MCF 10A (cell line): ENCODE results near the gene THAP2. TPM values are rescaled to one million over a fixed set of nuclear protein-coding genes. Genes with fewer than 3 reads are reported as not detected.

Experiments used
- BruUV-seq: library from RNA; stranded (reverse); fragments of 400-500 nt; replicated peaks from 2 replicates; lab custom pipeline; 2021; lab: Mats Ljungman, UMichigan
- CTCF ChIA-PET: fragments of 300-600 bp; sonication (Branson Sonifier 250); formaldehyde crosslinking; extraction: SDS; loops from one replicate; lab custom pipeline; 2021; ENCODE audit warnings: antibody characterized with exemption, inconsistent platforms; lab: Yijun Ruan, JAX
- POLR2A ChIA-PET: fragments of 300-600, 350-650 bp; sonication (Branson Sonifier 250); formaldehyde crosslinking; extraction: SDS; loops from one replicate; lab custom pipeline; 2020; ENCODE audit warnings: antibody characterized with exemption, inconsistent platforms; lab: Yijun Ruan, JAX
- DNase-seq: peaks from one replicate; pipeline ENCODE4 v3.0.0-alpha.2; 2018; ENCODE audit not compliant: unreplicated experiment
- H3K27ac Mint-ChIP-seq: one replicate; pipeline ENCODE4 v1.8.0; 2022; ENCODE audit warnings: mild to moderate bottlenecking, low read depth, mixed read lengths; ENCODE audit not compliant: unreplicated experiment
- H3K27me3 Mint-ChIP-seq: one replicate; pipeline ENCODE4 v1.8.0; 2022; ENCODE audit warnings: mixed read lengths; ENCODE audit not compliant: insufficient read depth, unreplicated experiment
- H3K36me3 Mint-ChIP-seq: one replicate; pipeline ENCODE4 v1.8.0; 2022; ENCODE audit warnings: mild to moderate bottlenecking, moderate library complexity, mixed read lengths; ENCODE audit not compliant: insufficient read depth, unreplicated experiment
- H3K4me1 Mint-ChIP-seq: one replicate; pipeline ENCODE4 v1.8.0; 2022; ENCODE audit warnings: mixed read lengths; ENCODE audit not compliant: insufficient read depth, unreplicated experiment
- H3K4me3 Mint-ChIP-seq: one replicate; pipeline ENCODE4 v1.8.0; 2022; ENCODE audit warnings: mild to moderate bottlenecking, moderate library complexity, mixed read lengths; ENCODE audit not compliant: unreplicated experiment
- H3K9me3 Mint-ChIP-seq: one replicate; pipeline ENCODE4 v1.8.0; 2022; ENCODE audit warnings: mixed read lengths; ENCODE audit not compliant: unreplicated experiment
- intact Hi-C: fragments of 100-400 bp; cut with micrococcal nuclease; formaldehyde crosslinking; loops from 2 replicates; pipeline ENCODE4 v1.14.1; 2022
- total RNA-seq: library from RNA; stranded (reverse); gene quantifications from 2 replicates; pipeline ENCODE4 v1.2.3, GENCODE V29; 2022
- TF ChIP-seq, protein P1 (sequence below): fragments of 200-600 bp; IDR thresholded peaks from one replicate; pipeline ENCODE4 v1.8.0; 2022; ENCODE audit warnings: antibody characterized with exemption, mild to moderate bottlenecking; ENCODE audit not compliant: unreplicated experiment

The THAP2 gene
- total RNA-seq, 1 experiment from 2014 or later = 13.0 TPM

DNA sequence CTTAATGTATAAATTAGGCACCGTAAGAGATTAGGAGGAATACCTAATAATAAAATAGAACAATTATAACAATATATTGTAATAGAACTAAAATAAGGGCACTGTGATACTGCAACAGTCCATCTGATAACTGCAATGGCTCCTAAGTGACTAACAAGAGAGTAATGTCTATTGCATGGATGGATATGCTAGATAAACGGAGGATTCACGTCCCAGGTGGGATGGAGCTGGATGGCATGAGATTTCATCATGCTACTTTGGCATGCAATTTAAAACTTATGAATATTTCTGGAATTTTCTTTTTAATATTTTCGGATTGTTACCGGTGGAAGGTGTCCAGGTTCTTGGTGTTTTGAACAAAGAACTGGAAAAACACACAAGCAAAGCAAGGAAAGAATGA lies 19.5 kb downstream of the THAP2 start:
- TF ChIP-seq, protein P1, sequence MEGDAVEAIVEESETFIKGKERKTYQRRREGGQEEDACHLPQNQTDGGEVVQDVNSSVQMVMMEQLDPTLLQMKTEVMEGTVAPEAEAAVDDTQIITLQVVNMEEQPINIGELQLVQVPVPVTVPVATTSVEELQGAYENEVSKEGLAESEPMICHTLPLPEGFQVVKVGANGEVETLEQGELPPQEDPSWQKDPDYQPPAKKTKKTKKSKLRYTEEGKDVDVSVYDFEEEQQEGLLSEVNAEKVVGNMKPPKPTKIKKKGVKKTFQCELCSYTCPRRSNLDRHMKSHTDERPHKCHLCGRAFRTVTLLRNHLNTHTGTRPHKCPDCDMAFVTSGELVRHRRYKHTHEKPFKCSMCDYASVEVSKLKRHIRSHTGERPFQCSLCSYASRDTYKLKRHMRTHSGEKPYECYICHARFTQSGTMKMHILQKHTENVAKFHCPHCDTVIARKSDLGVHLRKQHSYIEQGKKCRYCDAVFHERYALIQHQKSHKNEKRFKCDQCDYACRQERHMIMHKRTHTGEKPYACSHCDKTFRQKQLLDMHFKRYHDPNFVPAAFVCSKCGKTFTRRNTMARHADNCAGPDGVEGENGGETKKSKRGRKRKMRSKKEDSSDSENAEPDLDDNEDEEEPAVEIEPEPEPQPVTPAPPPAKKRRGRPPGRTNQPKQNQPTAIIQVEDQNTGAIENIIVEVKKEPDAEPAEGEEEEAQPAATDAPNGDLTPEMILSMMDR = no peak
- peaks cover 10% of the 10 kb centered on the region for H3K4me1 Mint-ChIP-seq
- no TSS peak for BruUV-seq
- no peaks in the 10 kb centered on the region for H3K27me3 Mint-ChIP-seq
- no peak overlapping the region for H3K27ac Mint-ChIP-seq
- H3K4me3 Mint-ChIP-seq = no peak overlapping the region
- H3K9me3 Mint-ChIP-seq = no peaks in the 10 kb centered on the region
- POLR2A ChIA-PET = interaction anchor here (0.6 to 7.9 kb wide), 3 partner anchors 19 to 70 kb away, joined by 3 to 248 read pairs (median 141); partner anchors contain the start of genes THAP2 and ZFC3H1
- intact Hi-C loops = no loop called here
- no peak for DNase-seq
- no peaks in the 10 kb centered on the region for H3K36me3 Mint-ChIP-seq
- CTCF ChIA-PET = interaction anchor here (6.7 kb wide), 1 partner anchor 65 kb away, joined by 226 read pairs; no protein-coding TSS in a partner anchor

- H3K4me1 Mint-ChIP-seq = peaks cover 10% of the 10 kb centered on the region
- no peaks in the 10 kb centered on the region for H3K27me3 Mint-ChIP-seq
- ChIA-PET POLR2A (interaction anchor here (0.6 to 7.9 kb wide), 4 partner anchors 20 to 70 kb away, joined by 3 to 248 read pairs (median 98); partner anchors contain the start of genes THAP2 and ZFC3H1), CTCF (interaction anchor here (3.8 to 6.7 kb wide), 2 partner anchors 65 to 71 kb away, joined by 22 to 226 read pairs; partner anchors contain the start of gene RAB21)
- H3K4me3 Mint-ChIP-seq = no peak overlapping the region
- no peak overlapping the region for H3K27ac Mint-ChIP-seq
- H3K36me3 Mint-ChIP-seq = no peaks in the 10 kb centered on the region
- no TSS peak for BruUV-seq
- H3K9me3 Mint-ChIP-seq = no peaks in the 10 kb centered on the region
- intact Hi-C loops = no loop called here
- no peak for DNase-seq
- TF ChIP-seq, protein P1 = no peak
These were observed 20.0 kb downstream of the THAP2 start for GRCh38 chr12:71684081-71684480.

DNA sequence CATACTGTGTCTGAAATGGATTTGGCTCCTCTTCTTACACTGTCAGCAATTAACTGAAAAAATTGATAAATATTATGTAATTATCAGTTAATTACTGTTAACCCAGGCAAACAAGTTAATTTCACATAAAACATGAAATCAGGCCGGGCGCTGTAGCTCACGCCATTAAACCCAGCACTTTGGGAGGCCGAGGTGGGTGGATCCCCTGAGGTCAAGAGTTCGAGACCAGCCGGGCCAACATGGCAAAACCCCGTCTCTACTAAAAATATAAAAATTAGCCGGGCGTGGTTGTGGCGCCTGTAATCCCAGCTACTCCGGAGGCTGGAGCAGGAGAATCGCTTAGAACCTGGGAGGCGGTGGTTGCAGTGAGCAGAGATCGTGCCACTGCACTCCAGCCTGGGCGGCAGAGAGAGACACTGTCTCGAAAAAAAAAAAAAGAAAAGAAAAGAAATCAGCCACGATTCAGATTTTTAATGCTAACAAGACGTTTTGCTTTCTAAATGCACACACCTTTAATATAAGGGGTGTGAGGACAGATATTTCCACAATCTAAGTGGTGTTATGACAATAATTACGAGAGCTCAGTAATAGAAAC lies 21.3 kb downstream of the THAP2 start:
- POLR2A ChIA-PET = interaction anchor here (0.6 to 7.9 kb wide), 20 partner anchors 8 to 155 kb away, joined by 3 to 248 read pairs (median 4); partner anchors contain the start of genes RAB21, THAP2 and ZFC3H1

More for the DNA sequence above, 21.3 kb downstream of the THAP2 start:
- Mint-ChIP-seq H3K27me3 (no peaks in the 10 kb centered on the region), H3K27ac (peak overlapping the region; percentile 76), H3K4me1 (peaks cover 16% of the 10 kb centered on the region), H3K4me3 (peak overlapping the region; percentile 87), H3K9me3 (no peaks in the 10 kb centered on the region), H3K36me3 (no peaks in the 10 kb centered on the region)
- intact Hi-C loops = no loop called here
- CTCF ChIA-PET = interaction anchor here (0.6 to 6.7 kb wide), 23 partner anchors 8 to 451 kb away, joined by 3 to 226 read pairs (median 8); partner anchors contain the start of genes RAB21, THAP2 and ZFC3H1
- no peak for DNase-seq
- TF ChIP-seq, protein P1 = no peak
- TSS peak; percentile 53 for BruUV-seq
